ENCODE results near the gene DUSP2.

DUSP2 gene

DNA sequence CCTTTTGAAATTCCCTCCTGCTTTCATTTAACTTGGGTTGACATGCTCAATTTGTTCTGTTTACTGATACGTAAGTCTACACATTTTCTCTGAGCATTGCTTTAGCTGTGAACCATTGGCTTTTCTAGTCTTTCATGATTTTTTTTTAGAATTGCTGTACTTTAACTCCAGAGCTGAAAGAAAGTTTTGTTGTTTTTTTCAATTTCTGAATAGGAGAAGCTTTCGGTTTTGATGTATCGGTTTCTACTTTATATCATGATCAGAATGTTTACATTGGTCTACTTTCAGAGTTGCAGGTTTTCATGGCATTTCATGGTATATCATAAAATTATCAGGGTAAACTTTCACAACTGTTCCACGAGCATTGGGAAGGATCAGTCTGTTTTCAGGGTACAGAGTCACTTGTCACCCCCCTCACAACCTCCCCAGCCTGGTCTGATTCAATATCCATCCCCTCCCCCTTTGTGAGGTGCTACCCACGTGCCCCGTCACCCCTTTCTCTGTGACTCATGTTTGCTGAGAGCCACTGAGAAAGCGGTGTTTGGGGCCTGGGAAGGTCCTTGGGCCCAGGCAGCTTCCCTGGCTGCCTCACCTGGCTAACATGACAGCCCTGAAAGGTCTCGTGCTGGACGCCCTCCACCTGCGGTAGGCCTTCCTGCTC lies 14.0 kb downstream of the DUSP2 start:
- DNase-seq = no peak

DNA sequence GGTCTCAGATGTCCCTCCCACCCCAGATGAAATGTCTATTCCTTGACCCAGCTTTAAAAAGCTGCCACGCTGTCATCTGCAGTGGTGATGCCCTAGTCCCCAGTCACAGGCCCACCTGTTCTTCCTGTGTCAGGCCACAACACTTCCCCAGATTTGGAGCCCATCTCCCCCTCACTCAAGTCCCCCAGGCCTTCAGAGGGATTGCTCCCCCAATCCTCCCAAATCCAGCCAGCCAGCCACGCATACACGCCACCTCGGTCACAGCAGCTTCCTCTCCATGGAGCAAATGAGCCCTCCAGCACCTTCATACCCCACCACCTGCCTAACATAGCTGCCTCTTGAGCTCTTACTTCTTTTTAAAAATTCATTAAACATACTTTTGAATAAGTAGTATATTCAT lies 14.8 kb downstream of the DUSP2 start:
- DNase-seq = no peak

DNA sequence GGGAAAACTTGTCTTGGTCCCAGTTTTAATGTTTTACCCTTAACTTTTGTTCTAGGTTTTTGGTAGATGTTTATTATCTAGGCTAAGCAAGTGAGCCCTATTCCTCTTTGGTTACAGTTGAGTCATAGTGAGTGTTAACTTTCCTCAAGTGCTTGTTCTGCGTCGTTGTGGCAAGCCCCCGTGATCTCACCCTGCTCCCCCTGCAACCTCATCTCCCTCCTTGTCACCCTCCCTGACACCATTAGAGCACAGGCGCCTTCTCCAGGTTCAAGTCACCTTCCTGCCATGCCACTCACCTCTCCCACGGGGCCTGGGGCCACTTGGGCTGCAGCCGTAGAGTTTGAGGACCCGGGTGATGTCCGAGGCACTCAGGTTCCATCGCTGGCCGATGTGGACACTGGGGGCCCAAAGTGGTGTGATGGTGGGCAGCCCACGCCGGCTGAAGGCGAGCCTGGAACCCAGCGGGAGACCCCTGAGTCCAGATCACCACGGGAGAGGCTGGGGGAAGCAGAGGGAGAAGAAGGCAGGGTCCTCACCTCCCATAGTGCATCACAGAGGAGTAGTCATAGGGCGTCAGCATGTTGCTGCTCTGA lies 15.6 kb downstream of the DUSP2 start:
- no peak for DNase-seq

- DNase-seq = no peak
Observed at GRCh38 chr2:96128456-96128855, 16.8 kb downstream of the DUSP2 start.

DNA sequence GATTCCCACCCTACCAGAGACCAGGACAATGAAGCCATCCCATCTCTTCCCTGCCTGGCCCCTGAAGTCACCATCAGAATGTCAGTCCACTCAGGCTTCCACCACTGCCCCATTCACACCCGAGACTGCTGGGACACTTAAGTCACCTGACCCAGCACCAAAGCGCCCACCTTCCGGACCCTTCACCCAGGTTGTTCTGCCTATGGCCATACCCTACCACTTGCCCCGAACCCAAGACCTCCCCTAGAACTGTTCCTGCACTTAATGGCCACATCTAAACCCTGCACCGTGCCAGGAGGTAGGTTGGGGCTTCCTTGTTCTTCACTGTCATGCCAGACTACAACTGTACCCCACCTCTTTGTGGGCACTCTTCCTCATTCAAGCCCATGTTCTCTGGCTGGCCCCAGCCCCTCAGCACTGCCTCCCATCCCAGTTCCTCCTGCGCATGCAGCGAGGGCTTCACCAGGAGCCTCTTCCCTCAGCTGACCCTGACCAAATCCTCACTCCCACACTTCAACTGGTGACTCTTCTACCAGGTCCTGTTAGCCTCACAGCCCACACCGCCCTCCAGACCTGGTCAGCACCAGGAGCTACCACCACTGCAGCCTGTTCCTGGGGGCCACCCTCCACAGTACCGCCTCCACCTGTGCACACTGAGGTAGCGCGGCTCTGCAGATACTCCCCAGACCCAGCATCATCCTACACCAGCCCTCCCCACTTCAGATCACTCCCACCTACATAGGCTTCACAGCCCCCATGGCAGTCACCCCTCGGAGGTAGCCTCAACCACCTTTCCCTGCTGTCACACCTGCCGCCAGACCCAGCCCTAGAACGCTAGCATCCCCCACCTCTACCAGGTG lies 20.6 kb downstream of the DUSP2 start:
- DNase-seq = no peak

GRCh38 chr2:96123936-96124335 lies 21.3 kb downstream of the DUSP2 start:
- DNase-seq = no peak

- no peak for DNase-seq
Observed at GRCh38 chr2:96123290-96123689, 21.9 kb downstream of the DUSP2 start.

- no peak for DNase-seq
Observed at GRCh38 chr2:96122391-96122790, 22.8 kb downstream of the DUSP2 start.

- no peak for DNase-seq
Observed at GRCh38 chr2:96121414-96121813, 23.8 kb downstream of the DUSP2 start.

DNA sequence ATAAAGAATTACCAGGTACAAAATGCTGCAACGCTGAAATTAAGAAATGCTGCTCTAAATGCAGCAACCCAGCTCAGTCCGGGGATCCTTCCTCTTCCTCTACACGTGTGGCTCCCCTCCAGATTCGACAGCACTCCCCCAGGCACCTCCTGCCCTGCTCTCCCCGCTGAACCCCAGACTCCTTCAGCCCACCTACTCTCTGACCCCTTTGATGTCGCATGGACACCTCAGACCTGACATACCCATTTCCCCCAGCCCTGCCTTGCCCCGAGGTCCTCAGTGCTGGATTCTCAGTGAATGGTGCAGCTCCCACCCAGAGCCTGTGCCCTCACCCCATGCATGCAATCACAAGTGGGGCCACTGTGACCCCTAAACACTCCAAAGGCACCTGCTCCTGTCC lies 24.2 kb downstream of the DUSP2 start:
- DNase-seq = no peak

DNA sequence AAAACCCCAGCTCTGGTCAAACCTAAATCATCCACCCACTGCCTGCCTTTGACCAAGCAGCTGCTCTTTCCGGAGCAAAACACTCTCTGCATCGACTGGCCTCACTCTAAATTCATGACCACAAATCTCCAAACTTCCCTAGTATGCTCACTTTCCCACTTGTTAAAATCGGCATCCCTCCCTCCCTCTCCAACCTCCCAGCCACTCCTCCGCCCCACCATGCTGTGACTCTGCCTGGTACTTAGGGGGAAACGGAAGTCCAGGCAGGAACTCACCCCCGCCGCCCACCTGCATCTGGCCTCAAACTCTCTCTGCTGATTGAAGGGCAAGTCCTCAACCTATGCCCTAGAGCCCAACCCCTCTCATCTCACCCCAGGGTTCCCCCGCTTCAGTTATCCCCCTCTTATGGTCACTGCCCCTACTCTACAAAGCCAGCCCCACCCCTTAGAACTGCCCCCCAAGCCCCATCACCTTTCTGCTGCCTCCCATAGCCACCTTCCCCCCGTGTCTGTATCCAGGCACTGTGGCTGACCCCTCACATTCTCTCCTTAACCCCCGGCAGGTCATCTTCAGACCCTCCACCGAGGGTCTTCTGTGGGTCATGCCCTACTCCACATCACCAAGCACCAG lies 25.0 kb downstream of the DUSP2 start:
- DNase-seq = no peak

- DNase-seq = no peak
Observed at GRCh38 chr2:96119389-96119751, 25.9 kb downstream of the DUSP2 start.

- DNase-seq = no peak
Observed at GRCh38 chr2:96118698-96119388, 26.4 kb downstream of the DUSP2 start.

DNA sequence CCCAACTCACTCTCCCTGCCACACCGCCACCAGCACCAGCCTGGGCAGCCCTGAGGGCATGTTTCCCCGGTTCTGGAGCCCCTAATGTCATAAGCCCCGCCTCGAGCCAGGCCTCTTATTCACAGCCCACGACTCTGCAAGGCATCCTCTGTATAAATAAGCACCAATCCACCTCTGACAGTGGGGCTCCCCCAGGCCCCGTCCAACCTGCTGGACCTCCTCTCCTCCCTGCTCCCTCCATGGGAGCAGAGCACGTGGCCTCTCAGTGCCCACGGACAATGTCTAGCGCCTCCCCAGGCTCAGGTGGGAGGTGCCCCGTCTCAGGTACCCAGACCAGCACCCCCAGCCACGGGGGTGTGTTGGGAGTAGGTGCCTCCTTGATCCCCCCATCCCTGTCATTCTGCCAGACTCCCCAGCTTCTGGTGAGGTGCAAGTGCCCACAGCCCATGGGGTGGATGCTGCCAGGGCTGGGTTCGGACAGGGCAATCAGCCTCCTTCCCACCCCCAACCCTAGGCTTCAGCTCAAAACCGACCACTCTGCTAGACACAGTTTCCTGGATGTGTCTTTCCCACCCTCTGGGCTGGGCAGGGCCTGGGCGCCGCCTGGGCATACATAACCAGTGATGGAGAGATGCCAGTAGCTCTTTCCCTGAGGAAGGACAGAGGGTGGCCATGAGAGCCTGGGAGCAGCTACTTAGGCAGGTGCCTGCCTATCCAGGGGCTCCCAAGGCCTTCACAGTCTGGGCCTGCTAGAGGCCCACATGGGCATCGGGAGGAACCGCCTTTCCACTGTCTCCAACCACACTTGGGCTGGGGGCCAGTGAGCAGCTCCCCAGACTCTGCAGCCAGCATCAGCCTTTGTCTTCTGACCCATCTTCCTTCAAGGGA lies 27.3 kb downstream of the DUSP2 start:
- DNase-seq = peak; percentile 44

GRCh38 chr2:96116879-96117533 lies 28.2 kb downstream of the DUSP2 start:
- peak; percentile 73 for DNase-seq

DNA sequence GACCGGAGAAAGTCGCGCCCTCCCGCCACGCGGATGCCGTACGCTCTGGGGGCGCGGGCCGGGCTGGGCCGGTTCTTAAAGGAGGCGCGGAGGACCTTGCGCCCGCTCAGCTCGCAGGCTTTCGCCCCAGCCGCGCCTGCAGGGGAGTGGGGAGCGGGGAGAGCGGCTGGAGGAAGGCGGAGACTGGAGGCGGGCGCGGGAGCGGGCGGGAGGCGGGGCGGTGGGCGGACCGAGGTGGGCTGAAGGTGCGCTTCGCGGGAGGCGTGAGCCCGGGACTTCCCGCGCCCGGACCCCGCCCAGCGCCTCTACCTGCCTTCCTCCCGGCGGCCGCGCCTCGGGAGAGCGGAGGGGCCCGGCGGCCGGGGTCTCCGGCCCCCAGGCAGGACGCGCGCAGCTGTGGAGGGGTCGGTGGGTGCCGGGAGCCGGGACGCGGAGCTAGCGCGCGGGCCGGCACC lies 28.8 kb downstream of the DUSP2 start, which contains the start of gene ADRA2B:
ADRA2B (minus strand) TSS at position 148 of the 455 bp plus-strand sequence. CDS start 422 bp downstream, outside the sequence.
- DNase-seq = peak; percentile 74

- DNase-seq = no peak
Observed at GRCh38 chr2:96115631-96116423, 29.4 kb downstream of the DUSP2 start.

GRCh38 chr2:96114903-96115581 lies 30.2 kb downstream of the DUSP2 start:
- DNase-seq = no peak

DNA sequence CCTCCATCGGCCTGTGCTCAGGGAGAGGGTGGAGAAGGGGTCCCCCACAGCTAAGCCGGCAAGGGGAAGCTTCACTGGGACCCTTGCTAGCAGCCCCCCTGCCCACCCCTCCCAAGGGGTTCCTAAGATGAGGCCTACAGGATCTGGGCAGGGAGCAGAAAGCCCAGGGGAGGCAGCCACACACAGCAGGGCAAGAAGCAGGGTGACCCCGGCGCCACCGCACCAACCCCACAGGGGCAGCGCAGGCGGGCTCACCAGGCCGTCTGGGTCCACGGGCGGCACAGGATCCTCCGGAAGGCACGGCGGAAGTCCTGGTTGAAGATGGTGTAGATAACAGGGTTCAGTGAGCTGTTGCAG lies 30.7 kb downstream of the DUSP2 start:
- no peak for DNase-seq

GRCh38 chr2:96113951-96114350 lies 31.3 kb downstream of the DUSP2 start:
- no peak for DNase-seq
